ENCODE measurements around the gene LRRC46. TPM values are rescaled to one million over a fixed set of nuclear protein-coding genes. Genes with fewer than 3 reads are reported as not detected.

Gene LRRC46
- total RNA-seq, 1 experiment from 2014 or later, result 0.39 TPM

GRCh38 chr17:47862621-47863440 is 31.4 kb downstream of the LRRC46 start:
- TF ChIP-seq, protein P1, sequence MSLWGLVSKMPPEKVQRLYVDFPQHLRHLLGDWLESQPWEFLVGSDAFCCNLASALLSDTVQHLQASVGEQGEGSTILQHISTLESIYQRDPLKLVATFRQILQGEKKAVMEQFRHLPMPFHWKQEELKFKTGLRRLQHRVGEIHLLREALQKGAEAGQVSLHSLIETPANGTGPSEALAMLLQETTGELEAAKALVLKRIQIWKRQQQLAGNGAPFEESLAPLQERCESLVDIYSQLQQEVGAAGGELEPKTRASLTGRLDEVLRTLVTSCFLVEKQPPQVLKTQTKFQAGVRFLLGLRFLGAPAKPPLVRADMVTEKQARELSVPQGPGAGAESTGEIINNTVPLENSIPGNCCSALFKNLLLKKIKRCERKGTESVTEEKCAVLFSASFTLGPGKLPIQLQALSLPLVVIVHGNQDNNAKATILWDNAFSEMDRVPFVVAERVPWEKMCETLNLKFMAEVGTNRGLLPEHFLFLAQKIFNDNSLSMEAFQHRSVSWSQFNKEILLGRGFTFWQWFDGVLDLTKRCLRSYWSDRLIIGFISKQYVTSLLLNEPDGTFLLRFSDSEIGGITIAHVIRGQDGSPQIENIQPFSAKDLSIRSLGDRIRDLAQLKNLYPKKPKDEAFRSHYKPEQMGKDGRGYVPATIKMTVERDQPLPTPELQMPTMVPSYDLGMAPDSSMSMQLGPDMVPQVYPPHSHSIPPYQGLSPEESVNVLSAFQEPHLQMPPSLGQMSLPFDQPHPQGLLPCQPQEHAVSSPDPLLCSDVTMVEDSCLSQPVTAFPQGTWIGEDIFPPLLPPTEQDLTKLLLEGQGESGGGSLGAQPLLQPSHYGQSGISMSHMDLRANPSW (CRISPR knock-in tag; conservative IDR thresholded peaks at IDR 0.05; ENCODE audit: low read depth), result no peak
- no peak for TF ChIP-seq NFATC4 (CRISPR knock-in tag; IDR thresholded peaks at IDR 0.05)
- no peak for TF ChIP-seq ZNF317 (CRISPR knock-in tag; IDR thresholded peaks at IDR 0.05; ENCODE audit: borderline replicate concordance, low read depth)
- TF ChIP-seq ZSCAN18 (CRISPR knock-in tag; IDR thresholded peaks at IDR 0.05), result no peak
- TF ChIP-seq PREB (CRISPR knock-in tag; IDR thresholded peaks at IDR 0.05; ENCODE audit: borderline replicate concordance), result no peak
- TF ChIP-seq, protein P2, sequence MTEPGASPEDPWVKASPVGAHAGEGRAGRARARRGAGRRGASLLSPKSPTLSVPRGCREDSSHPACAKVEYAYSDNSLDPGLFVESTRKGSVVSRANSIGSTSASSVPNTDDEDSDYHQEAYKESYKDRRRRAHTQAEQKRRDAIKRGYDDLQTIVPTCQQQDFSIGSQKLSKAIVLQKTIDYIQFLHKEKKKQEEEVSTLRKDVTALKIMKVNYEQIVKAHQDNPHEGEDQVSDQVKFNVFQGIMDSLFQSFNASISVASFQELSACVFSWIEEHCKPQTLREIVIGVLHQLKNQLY (CRISPR knock-in tag; IDR thresholded peaks at IDR 0.05), result no peak
- no peak for TF ChIP-seq ELF4 (CRISPR knock-in tag; IDR thresholded peaks at IDR 0.05; ENCODE audit: low read depth)
- no peak for TF ChIP-seq ZBTB21 (CRISPR knock-in tag; IDR thresholded peaks at IDR 0.05; ENCODE audit: borderline replicate concordance)
- TF ChIP-seq RORB (CRISPR knock-in tag; IDR thresholded peaks at IDR 0.05), result no peak
- TF ChIP-seq JAZF1 (CRISPR knock-in tag; IDR thresholded peaks at IDR 0.05), result no peak
- TF ChIP-seq ZNF423 (CRISPR knock-in tag; IDR thresholded peaks at IDR 0.05), result no peak
- TF ChIP-seq CREB1 (CRISPR knock-in tag; IDR thresholded peaks at IDR 0.05), result no peak
- TF ChIP-seq, protein P3, sequence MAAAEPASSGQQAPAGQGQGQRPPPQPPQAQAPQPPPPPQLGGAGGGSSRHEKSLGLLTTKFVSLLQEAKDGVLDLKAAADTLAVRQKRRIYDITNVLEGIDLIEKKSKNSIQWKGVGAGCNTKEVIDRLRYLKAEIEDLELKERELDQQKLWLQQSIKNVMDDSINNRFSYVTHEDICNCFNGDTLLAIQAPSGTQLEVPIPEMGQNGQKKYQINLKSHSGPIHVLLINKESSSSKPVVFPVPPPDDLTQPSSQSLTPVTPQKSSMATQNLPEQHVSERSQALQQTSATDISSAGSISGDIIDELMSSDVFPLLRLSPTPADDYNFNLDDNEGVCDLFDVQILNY (CRISPR knock-in tag; IDR thresholded peaks at IDR 0.05), result no peak
- no peak for TF ChIP-seq ZNF232 (CRISPR knock-in tag; IDR thresholded peaks at IDR 0.05)
- ATAC-seq (no peak), DNase-seq (ENCODE audit: low spot score) (no peak)
- Mint-ChIP-seq H3K4me3 (no peak overlapping the region), H3K36me3 (no peaks in the 10 kb centered on the region), H3K27ac (no peak overlapping the region), H3K9me3 (no peaks in the 10 kb centered on the region), H3K27me3 (ENCODE audit: low read depth) (peaks cover 53% of the 10 kb centered on the region), H3K4me1 (peaks cover 12% of the 10 kb centered on the region)
- CTCF ChIA-PET, result interaction anchor here (0.8 to 2.5 kb wide), 5 partner anchors 9 to 27 kb away, joined by 3 to 15 read pairs (median 9); partner anchors contain the start of gene SCRN2
- POLR2A ChIA-PET, result interaction anchor here (0.6 kb wide), 1 partner anchor 10 kb away, joined by 4 read pairs; no protein-coding TSS in a partner anchor

- no peak overlapping the region for H3K27ac Mint-ChIP-seq
- H3K4me1 Mint-ChIP-seq, result peaks cover 15% of the 10 kb centered on the region
- peaks cover 56% of the 10 kb centered on the region for H3K27me3 Mint-ChIP-seq (ENCODE audit: low read depth)
- no peak overlapping the region for H3K4me3 Mint-ChIP-seq
- TF ChIP-seq, protein P4, sequence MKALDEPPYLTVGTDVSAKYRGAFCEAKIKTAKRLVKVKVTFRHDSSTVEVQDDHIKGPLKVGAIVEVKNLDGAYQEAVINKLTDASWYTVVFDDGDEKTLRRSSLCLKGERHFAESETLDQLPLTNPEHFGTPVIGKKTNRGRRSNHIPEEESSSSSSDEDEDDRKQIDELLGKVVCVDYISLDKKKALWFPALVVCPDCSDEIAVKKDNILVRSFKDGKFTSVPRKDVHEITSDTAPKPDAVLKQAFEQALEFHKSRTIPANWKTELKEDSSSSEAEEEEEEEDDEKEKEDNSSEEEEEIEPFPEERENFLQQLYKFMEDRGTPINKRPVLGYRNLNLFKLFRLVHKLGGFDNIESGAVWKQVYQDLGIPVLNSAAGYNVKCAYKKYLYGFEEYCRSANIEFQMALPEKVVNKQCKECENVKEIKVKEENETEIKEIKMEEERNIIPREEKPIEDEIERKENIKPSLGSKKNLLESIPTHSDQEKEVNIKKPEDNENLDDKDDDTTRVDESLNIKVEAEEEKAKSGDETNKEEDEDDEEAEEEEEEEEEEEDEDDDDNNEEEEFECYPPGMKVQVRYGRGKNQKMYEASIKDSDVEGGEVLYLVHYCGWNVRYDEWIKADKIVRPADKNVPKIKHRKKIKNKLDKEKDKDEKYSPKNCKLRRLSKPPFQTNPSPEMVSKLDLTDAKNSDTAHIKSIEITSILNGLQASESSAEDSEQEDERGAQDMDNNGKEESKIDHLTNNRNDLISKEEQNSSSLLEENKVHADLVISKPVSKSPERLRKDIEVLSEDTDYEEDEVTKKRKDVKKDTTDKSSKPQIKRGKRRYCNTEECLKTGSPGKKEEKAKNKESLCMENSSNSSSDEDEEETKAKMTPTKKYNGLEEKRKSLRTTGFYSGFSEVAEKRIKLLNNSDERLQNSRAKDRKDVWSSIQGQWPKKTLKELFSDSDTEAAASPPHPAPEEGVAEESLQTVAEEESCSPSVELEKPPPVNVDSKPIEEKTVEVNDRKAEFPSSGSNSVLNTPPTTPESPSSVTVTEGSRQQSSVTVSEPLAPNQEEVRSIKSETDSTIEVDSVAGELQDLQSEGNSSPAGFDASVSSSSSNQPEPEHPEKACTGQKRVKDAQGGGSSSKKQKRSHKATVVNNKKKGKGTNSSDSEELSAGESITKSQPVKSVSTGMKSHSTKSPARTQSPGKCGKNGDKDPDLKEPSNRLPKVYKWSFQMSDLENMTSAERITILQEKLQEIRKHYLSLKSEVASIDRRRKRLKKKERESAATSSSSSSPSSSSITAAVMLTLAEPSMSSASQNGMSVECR (CRISPR knock-in tag; IDR thresholded peaks at IDR 0.05; ENCODE audit: borderline replicate concordance), result no peak
- no peak for TF ChIP-seq RORB (CRISPR knock-in tag; IDR thresholded peaks at IDR 0.05)
- no peak for TF ChIP-seq ZNF138 (CRISPR knock-in tag; conservative IDR thresholded peaks at IDR 0.05)
- no peaks in the 10 kb centered on the region for H3K36me3 Mint-ChIP-seq
- no peaks in the 10 kb centered on the region for H3K9me3 Mint-ChIP-seq
- ATAC-seq, result no peak
- ChIA-PET CTCF (interaction anchor here (1.1 kb wide), 1 partner anchor 18 kb away, joined by 7 read pairs; no protein-coding TSS in a partner anchor), POLR2A (no interaction called here)
- no peak for DNase-seq (ENCODE audit: low spot score)
These were observed 33.3 kb downstream of the LRRC46 start for GRCh38 chr17:47864791-47865216.
